ENCODE results near the gene FOSL1. TPM values are rescaled to one million over a fixed set of nuclear protein-coding genes. Genes with fewer than 3 reads are reported as not detected.

FOSL1 gene
- total RNA-seq, 2 donors from 2014 or later = 4.9 to 6.8 TPM

DNA sequence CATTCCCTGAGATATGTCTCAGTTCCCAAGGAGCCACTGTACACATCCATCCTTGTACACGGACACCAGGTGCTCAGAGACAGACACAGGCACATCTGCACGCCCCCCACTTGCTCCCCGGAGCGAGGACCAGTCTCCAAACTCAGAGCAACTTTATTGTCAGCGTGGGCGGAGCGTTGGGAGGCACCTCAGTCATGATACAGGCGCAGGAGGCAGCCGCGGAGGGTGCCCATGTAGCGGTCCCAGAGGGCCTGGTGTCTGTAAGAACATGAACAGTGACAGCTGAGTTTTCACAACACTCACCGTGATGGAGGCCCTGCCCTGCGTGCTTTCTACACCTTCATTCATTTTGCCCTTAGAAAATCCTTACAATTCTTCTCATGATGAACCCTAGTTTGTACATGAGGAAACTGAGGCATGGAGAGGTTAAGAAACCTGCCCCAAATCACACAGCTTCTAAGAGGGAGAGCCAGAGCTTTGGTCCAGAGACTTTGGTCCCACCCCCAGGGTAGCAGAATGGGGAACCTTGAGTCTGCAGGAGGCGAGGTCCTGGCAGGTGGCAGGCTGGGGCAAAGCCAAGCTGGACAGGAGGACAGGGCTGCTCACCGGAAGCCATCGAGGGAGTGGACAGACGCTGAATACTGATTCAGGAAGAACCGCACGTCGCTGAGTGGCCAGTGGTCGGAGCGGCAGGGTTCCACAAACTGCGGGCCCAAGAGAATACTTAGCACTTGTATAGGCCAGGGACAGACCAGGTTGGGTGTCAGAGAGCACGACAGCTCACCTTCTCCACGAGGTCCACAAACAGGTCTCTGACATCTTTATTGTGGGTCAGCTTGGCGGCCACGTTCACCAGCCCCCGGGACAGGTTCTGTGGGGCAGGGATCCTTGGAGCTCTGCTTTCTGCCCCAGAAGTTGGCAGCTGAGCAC, 16.1 kb downstream of the FOSL1 start:
- TF ChIP-seq, protein P1, sequence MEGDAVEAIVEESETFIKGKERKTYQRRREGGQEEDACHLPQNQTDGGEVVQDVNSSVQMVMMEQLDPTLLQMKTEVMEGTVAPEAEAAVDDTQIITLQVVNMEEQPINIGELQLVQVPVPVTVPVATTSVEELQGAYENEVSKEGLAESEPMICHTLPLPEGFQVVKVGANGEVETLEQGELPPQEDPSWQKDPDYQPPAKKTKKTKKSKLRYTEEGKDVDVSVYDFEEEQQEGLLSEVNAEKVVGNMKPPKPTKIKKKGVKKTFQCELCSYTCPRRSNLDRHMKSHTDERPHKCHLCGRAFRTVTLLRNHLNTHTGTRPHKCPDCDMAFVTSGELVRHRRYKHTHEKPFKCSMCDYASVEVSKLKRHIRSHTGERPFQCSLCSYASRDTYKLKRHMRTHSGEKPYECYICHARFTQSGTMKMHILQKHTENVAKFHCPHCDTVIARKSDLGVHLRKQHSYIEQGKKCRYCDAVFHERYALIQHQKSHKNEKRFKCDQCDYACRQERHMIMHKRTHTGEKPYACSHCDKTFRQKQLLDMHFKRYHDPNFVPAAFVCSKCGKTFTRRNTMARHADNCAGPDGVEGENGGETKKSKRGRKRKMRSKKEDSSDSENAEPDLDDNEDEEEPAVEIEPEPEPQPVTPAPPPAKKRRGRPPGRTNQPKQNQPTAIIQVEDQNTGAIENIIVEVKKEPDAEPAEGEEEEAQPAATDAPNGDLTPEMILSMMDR (IDR thresholded peaks at IDR 0.05) = no peak
- Histone ChIP-seq H3K27ac (no peak overlapping the region), H3K9me3 (no peaks in the 10 kb centered on the region), H3K4me1 (peaks cover 0 to 31% of the 10 kb centered on the region in 2 donors), H3K36me3 (peaks cover 30% of the 10 kb centered on the region), H3K27me3 (no peaks in the 10 kb centered on the region), H3K4me3 (no peak overlapping the region)
- no peak for DNase-seq (ENCODE audit: low spot score)

DNA sequence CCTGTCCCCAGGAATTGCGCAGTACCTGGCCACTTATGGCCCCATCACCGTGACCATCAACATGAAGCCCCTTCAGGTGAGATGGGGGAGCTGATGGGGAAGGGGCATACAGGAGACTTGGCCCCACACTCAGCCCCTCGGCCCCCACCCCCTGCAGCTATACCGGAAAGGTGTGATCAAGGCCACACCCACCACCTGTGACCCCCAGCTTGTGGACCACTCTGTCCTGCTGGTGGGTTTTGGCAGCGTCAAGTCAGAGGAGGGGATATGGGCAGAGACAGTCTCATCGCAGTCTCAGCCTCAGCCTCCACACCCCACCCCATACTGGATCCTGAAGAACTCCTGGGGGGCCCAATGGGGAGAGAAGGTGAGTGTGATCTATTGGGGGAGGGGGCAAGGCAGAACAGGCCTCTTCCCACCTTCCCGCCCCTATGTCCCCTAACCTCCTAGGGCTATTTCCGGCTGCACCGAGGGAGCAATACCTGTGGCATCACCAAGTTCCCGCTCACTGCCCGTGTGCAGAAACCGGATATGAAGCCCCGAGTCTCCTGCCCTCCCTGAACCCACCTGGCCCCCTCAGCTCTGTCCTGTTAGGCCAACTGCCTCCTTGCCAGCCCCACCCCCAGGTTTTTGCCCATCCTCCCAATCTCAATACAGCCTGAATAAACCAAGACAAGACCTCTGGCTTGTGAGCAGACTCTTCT, 17.0 kb downstream of the FOSL1 start:
- no peak overlapping the region for H3K4me3 ChIP-seq
- TF ChIP-seq, protein P1 (IDR thresholded peaks at IDR 0.05) = no peak
- H3K27ac ChIP-seq = no peak overlapping the region
- peaks cover 0 to 26% of the 10 kb centered on the region in 2 donors for H3K4me1 ChIP-seq
- no peak for DNase-seq (ENCODE audit: low spot score)
- peaks cover 30% of the 10 kb centered on the region for H3K36me3 ChIP-seq
- H3K27me3 ChIP-seq = no peaks in the 10 kb centered on the region
- no peaks in the 10 kb centered on the region for H3K9me3 ChIP-seq

DNA sequence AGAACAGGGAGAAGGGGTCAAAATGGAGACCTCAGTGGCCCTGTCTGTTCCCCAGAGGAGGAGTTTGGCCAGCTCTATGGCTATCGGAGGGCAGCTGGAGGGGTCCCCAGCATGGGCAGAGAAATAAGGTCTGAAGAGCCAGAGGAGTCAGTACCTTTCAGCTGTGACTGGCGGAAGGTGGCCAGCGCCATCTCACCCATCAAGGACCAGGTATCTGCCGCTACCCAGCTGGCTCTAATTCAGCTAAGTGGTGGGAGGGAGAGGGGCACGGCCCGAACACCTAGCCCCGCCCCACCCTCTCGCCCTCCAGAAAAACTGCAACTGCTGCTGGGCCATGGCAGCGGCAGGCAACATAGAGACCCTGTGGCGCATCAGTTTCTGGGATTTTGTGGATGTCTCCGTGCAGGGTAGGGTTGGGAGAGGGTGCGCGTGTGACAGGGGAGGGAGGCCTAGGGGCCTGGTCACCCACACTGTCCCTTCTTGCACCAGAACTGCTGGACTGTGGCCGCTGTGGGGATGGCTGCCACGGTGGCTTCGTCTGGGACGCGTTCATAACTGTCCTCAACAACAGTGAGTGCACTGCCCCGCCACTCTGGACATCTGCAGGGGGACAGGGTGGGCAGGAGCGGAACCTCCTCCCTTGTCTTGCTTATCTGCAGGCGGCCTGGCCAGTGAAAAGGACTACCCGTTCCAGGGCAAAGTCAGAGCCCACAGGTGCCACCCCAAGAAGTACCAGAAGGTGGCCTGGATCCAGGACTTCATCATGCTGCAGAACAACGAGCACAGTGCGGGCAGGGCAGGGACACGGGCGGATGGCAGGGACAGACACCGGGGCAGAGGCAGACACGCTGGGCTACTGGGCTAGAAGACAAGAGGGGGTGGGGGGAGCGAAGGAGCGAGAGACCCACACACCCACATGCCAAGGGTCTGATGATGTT, 17.8 kb downstream of the FOSL1 start:
- Histone ChIP-seq H3K27me3 (no peaks in the 10 kb centered on the region), H3K36me3 (peaks cover 30% of the 10 kb centered on the region), H3K4me3 (no peak overlapping the region), H3K4me1 (peaks cover 0 to 19% of the 10 kb centered on the region in 2 donors), H3K27ac (no peak overlapping the region), H3K9me3 (no peaks in the 10 kb centered on the region)
- TF ChIP-seq, protein P1 (IDR thresholded peaks at IDR 0.05) = no peak
- DNase-seq (ENCODE audit: low spot score) = no peak

DNA sequence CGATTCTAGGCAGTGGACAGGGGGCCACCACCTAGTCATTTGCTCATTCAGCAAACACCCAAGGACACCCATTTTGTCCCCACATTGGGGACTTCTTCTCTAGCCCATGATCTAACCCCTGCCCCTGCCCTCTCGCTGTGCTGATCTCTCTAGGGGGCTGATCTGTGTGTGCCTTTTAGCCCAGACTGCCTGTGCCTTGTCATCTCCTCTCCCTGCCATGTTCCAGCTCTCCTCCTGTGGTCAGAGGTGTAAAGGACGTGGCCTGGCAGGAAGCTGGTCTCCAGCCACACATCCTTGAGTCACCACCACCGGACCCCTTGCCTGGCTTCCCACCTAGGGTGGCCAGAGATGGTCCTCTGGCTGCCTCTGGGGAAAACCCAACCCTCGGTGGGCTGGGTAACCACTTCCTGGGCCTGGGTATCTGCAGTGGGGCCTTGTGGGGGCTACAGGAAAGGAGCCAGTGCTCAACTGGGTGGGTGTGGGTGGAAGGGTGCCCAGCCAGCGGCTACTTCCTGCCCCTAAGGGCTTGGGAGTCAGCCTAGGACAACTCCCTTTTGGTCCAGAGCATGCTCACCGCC, 19.3 kb downstream of the FOSL1 start:
- DNase-seq (ENCODE audit: low spot score) = no peak
- Histone ChIP-seq H3K9me3 (no peaks in the 10 kb centered on the region), H3K4me1 (peaks cover 0 to 10% of the 10 kb centered on the region in 2 donors), H3K4me3 (no peak overlapping the region), H3K27ac (no peak overlapping the region), H3K27me3 (no peaks in the 10 kb centered on the region), H3K36me3 (peaks cover 26% of the 10 kb centered on the region)
- TF ChIP-seq, protein P1 (IDR thresholded peaks at IDR 0.05) = no peak

DNA sequence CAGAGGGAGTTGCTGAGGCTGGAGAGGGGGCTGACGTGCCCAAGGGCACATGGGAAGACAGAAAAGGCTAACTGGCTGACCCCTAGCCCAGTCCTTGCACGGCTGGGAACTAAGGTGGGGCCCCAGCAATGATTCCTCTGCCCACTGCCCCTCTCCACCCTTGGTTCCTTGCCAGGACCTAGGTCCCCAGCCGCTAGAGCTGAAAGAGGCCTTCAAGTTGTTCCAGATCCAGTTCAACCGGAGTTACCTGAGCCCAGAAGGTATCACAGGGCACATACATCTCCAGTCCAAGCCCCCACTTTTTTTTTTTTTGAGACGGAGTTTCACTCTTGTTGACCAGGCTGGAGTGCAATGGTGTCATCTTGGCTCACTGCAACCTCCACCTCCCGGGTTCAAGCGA, 20.2 kb downstream of the FOSL1 start:
- Histone ChIP-seq H3K27ac (no peak overlapping the region), H3K4me3 (no peak overlapping the region), H3K9me3 (no peaks in the 10 kb centered on the region), H3K4me1 (peaks cover 0 to 9% of the 10 kb centered on the region in 2 donors), H3K36me3 (peaks cover 22% of the 10 kb centered on the region), H3K27me3 (no peaks in the 10 kb centered on the region)
- TF ChIP-seq, protein P1 (IDR thresholded peaks at IDR 0.05) = no peak
- DNase-seq (ENCODE audit: low spot score) = no peak
